ENCODE results near the gene HOXA7. TPM values are rescaled to one million over a fixed set of nuclear protein-coding genes. Genes with fewer than 3 reads are reported as not detected.

Gene HOXA7
- total RNA-seq, 2 donors from 2014 or later, result 21.9 to 24.4 TPM

DNA sequence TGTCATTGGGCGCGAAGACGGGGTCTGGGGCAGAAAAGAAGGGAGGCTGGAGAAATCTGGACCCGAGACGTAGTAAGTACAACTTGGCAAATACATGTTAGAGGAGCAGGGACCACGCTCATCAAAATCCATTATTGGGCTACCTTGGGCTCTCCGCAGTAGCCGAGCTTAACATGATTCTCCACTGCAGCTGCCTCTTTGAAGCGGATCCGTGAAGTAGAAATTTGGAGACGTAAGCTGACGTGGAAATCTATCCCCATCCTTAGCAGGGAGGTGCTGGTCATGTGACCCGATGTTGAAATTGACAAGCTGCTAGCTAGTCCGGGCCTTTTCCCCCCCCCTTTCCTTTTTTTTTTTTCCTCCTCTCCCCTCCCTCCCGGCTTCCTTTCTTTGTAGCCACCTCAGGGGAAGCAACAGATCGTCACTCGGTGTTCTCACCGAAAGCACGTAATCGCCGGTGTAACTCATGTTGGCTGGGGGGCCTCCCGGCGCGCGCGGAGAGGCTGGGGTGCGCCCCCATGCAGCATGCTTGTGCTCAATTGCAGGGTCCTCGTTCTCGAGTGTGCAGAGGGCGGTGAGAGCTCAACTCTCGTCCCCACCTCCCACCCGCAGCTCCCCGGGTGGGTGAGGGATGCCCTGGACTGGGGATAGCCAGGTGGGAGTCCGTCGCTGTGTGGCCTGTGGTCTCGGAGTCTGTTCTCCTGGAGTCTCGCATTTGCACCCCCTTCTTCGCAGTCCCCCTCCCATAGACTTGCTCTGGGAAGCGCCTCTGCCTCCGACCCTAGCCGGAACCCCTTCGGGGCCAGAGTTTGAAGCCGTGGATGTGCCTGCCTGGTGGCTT is 28.8 kb upstream of the HOXA7 start, which contains the start of gene HOXA11:
TSS of gene HOXA11 (minus strand) at position 220 of the 841 bp plus-strand sequence. CDS start at position 132, 88 bp downstream.
- Histone ChIP-seq H3K9ac (ENCODE audit: low read depth in 2 of 2, low read length in 2 of 2) (peak within 1 kb of the TSS; percentile 89 to 92), H3K27ac (peak within 1 kb of the TSS; percentile 94)
- intact Hi-C loops (cut with DNase I), result no loop called here

DNA sequence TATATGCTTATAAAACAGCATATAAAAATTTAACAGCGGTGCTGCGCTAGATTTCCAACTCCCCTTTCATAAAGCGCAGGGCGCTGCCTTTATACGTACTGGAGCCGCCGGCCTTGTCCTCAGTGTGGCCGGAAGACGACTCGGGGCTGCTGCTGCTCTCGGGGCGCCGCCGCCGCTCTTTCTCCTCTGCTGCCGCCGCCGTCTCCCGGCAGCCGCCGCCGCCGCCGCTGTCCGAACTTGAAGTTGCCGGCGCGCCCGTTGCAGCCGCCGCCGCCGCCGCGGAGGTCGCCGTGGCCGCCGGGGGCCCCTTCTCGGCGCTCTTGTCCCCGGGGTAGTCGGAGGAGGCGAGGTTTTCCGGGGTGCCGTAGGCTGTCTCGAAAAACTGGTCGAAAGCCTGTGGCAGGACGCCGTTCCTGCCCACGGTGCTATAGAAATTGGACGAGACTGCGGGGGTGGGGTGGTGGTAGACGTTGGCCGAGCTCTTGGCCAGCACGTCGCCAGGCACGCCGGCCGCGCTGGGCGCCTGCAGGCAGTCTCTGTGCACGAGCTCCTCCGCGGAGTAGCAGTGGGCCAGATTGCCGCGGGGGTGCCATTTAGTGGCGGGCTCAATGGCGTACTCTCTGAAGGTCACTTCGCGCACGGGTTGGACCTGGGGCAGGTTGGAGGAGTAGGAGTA is 28.0 kb upstream of the HOXA7 start:
- Histone ChIP-seq H3K9ac (ENCODE audit: low read depth in 2 of 2, low read length in 2 of 2) (peak overlapping the region; percentile 89 to 92), H3K36me3 (no peaks in the 10 kb centered on the region), H3K4me1 (peaks cover 20% of the 10 kb centered on the region), H3K4me3 (peak overlapping the region; percentile 50), H3K9me3 (no peaks in the 10 kb centered on the region), H3K27me3 (peaks cover 5% of the 10 kb centered on the region), H3K27ac (peak overlapping the region; percentile 94)
- intact Hi-C loops (cut with DNase I), result no loop called here
- TF ChIP-seq, protein P1, sequence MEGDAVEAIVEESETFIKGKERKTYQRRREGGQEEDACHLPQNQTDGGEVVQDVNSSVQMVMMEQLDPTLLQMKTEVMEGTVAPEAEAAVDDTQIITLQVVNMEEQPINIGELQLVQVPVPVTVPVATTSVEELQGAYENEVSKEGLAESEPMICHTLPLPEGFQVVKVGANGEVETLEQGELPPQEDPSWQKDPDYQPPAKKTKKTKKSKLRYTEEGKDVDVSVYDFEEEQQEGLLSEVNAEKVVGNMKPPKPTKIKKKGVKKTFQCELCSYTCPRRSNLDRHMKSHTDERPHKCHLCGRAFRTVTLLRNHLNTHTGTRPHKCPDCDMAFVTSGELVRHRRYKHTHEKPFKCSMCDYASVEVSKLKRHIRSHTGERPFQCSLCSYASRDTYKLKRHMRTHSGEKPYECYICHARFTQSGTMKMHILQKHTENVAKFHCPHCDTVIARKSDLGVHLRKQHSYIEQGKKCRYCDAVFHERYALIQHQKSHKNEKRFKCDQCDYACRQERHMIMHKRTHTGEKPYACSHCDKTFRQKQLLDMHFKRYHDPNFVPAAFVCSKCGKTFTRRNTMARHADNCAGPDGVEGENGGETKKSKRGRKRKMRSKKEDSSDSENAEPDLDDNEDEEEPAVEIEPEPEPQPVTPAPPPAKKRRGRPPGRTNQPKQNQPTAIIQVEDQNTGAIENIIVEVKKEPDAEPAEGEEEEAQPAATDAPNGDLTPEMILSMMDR (IDR thresholded peaks at IDR 0.05), result no peak
- DNase-seq, result no peak

More for the DNA sequence above, 28.8 kb upstream of the HOXA7 start, which contains the start of gene HOXA11:
- Histone ChIP-seq H3K9me3 (no peaks in the 10 kb centered on the region), H3K27me3 (peaks cover 5% of the 10 kb centered on the region), H3K4me3 (peak within 1 kb of the TSS; percentile 50), H3K4me1 (peaks cover 20% of the 10 kb centered on the region), H3K36me3 (no peaks in the 10 kb centered on the region)
- peak; percentile 91 for DNase-seq
- TF ChIP-seq, protein P1 (IDR thresholded peaks at IDR 0.05), result no peak

DNA sequence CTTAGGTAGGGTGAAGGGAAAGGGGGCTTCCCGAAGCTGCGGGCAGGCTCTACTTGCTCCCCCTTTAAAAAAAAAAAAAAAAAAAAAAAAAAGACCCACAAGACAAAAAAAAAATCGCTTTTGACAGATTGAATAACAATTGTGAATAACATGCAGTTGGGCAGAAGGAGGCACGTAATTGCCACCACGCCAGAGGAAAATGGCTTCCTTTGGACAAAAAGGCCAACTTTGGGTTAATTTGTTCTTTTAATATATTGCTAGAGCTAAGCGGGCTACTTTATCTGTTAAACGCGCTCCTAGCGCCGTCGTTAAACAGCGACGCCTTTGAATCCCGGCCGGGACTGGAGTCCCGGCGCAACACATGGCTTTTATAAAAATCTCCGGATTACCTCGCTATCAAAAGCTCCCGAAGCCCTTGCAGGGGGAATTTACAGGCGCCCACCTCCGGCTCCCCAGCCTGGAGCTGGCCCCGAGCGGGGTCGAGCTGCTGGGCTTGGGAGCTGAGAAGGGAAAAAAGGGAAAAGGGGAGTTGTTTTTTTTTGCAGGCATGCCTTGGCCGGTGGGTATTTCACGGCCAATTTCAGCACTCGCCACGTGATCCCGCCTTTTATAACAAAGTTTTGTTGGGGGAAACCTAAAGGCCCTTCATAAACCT is 27.3 kb upstream of the HOXA7 start:
- H3K4me1 ChIP-seq, result peaks cover 20% of the 10 kb centered on the region
- peak overlapping the region; percentile 89 to 92 for H3K9ac ChIP-seq (ENCODE audit: low read depth in 2 of 2, low read length in 2 of 2)
- DNase-seq, result no peak
- H3K9me3 ChIP-seq, result no peaks in the 10 kb centered on the region
- TF ChIP-seq, protein P1 (IDR thresholded peaks at IDR 0.05), result no peak
- H3K36me3 ChIP-seq, result no peaks in the 10 kb centered on the region
- intact Hi-C loops (cut with DNase I), result no loop called here
- peaks cover 5% of the 10 kb centered on the region for H3K27me3 ChIP-seq
- peak overlapping the region; percentile 50 for H3K4me3 ChIP-seq
- peak overlapping the region; percentile 94 for H3K27ac ChIP-seq

DNA sequence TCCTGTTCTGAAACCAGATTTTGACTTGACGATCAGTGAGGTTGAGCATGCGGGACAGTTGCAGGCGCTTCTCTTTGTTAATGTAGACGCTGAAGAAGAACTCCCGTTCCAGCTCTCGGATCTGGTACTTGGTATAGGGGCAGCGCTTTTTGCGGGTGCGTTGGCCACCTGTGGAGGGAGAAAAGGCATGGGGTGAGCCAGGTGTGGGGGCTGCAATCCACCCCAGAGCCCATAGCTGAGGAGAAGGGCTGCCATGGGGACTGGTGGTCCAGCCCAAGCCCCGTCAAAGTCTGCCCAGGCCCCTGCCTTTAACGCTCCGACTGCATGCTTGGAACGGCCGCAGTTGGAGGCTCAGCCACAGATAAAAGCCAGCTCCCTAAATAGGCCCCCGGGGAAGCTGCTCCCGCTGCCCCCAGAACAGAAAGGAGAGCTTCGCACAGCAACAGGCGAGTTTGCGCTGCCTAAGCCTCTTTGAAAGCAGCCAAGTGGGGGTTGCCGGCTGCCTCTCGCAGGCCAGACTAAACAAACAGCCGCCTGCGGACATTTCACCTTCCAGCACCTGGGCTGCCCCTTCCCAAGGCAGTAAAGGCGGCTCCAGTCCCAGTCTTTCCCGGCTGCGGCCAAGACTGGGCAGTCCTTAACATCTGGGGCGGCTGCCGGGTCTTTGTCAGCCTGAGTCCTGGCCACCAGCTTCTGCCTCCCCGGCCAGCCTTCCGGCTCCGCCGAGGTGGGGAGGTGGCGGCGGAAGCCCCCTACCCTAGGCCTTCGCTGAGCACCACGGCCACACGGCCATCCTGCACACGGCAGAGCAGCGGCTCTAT is 26.6 kb upstream of the HOXA7 start:
- Histone ChIP-seq H3K36me3 (no peaks in the 10 kb centered on the region), H3K27ac (peak overlapping the region; percentile 94), H3K9me3 (no peaks in the 10 kb centered on the region), H3K4me3 (peak overlapping the region; percentile 50), H3K4me1 (peaks cover 20% of the 10 kb centered on the region), H3K27me3 (peaks cover 5% of the 10 kb centered on the region), H3K9ac (ENCODE audit: low read depth in 2 of 2, low read length in 2 of 2) (peak overlapping the region; percentile 89 to 92)
- intact Hi-C loops (cut with DNase I), result no loop called here
- TF ChIP-seq, protein P1 (IDR thresholded peaks at IDR 0.05), result no peak
- DNase-seq, result no peak

All from colonic mucosa (tissue), 4 donors.